Measurements from ENCODE around the gene COX17. TPM values are rescaled to one million over a fixed set of nuclear protein-coding genes. Genes with fewer than 3 reads are reported as not detected.

COX17 gene
- polyA plus RNA-seq, 1 donor (not counting 4 experiments of a cell fraction or from before 2014, with no cell fraction given): 40.6 TPM

DNA sequence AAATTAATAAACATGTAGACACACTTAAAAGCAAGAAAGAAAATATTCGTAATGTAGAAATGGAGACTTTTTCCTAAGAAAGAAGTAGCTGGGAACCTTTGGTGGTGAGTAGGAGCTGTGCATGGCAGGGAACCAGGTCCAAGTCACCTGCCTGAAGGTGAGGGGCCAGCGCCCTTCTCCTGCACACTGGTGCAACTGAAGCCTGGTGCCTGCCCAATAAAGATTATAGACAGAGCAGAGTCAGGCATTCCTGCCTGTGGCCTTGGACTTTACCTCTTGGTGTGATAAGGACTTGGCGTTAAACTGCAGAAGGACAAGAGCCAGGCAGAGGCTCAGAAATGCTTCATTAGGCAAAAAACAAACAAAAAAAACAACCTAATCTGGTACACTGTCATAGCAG lies 39.8 kb upstream of the COX17 start:
- no peaks in the 10 kb centered on the region for H3K27me3 ChIP-seq (ENCODE audit: control insufficient read depth, extremely low read depth, insufficient read depth, low read length)
- H3K36me3 ChIP-seq (ENCODE audit: control insufficient read depth in 2 of 2, extremely low read depth in 1 of 2, insufficient read depth in 2 of 2, low read length in 2 of 2): no peaks in the 10 kb centered on the region
- H3K9me1 ChIP-seq (ENCODE audit: control insufficient read depth, extremely low read depth, insufficient read depth, low read length): no peaks in the 10 kb centered on the region
- DNase-seq (ENCODE audit: low read depth, low spot score) (no peak), FAIRE-seq (no peak)
- no peak overlapping the region for H2AFZ ChIP-seq (ENCODE audit: control insufficient read depth, low read length)
- H3K9ac ChIP-seq (ENCODE audit: control insufficient read depth, extremely low read depth, insufficient read depth, low read length): no peak overlapping the region
- dilution Hi-C loops (cut with MboI; ENCODE audit: extremely low pct_ligation_motif_present, low sequenced_read_pairs): no loop called here
- no peak overlapping the region for H3K4me3 ChIP-seq (ENCODE audit: control insufficient read depth in 2 of 3, extremely low read depth in 1 of 3, insufficient read depth in 2 of 3, low read depth in 1 of 3, low read length in 3 of 3)
- H3K79me2 ChIP-seq (ENCODE audit: control insufficient read depth, insufficient read depth, low read length): no peaks in the 10 kb centered on the region
- H3K9me3 ChIP-seq (ENCODE audit: control insufficient read depth, low read depth, low read length): no peaks in the 10 kb centered on the region
- H3K27ac ChIP-seq (ENCODE audit: control insufficient read depth, insufficient read depth, low read length): no peak overlapping the region
- no peak overlapping the region for H3K4me2 ChIP-seq (ENCODE audit: control insufficient read depth, extremely low read depth, insufficient read depth, low read depth, low read length)
- H3K4me1 ChIP-seq (ENCODE audit: control insufficient read depth, extremely low read depth, insufficient read depth, low read length): no peaks in the 10 kb centered on the region
- no peaks in the 10 kb centered on the region for H4K20me1 ChIP-seq (ENCODE audit: control insufficient read depth, extremely low read depth, insufficient read depth, low read length)
- TF ChIP-seq EZH2 (IDR thresholded peaks at IDR 0.05; ENCODE audit: low read length): no peak
- TF ChIP-seq CTCF (optimal IDR thresholded peaks at IDR 0.05 in 1 of 3, IDR thresholded peaks at IDR 0.05 in 1 of 3, conservative IDR thresholded peaks at IDR 0.05 in 1 of 3; ENCODE audit: extremely low read depth in 1 of 3, insufficient read depth in 2 of 3, low read length in 3 of 3): no peak

GRCh38 chr3:119715105-119715504 lies 37.9 kb upstream of the COX17 start:
- DNase-seq (ENCODE audit: low read depth, low spot score): no peak
- dilution Hi-C loops (cut with MboI; ENCODE audit: extremely low pct_ligation_motif_present, low sequenced_read_pairs): no loop called here
- no peaks in the 10 kb centered on the region for H3K27me3 ChIP-seq (ENCODE audit: control insufficient read depth, extremely low read depth, insufficient read depth, low read length)
- H3K4me3 ChIP-seq (ENCODE audit: control insufficient read depth in 2 of 3, extremely low read depth in 1 of 3, insufficient read depth in 2 of 3, low read depth in 1 of 3, low read length in 3 of 3): no peak overlapping the region
- FAIRE-seq: no peak
- H2AFZ ChIP-seq (ENCODE audit: control insufficient read depth, low read length): no peak overlapping the region
- H3K27ac ChIP-seq (ENCODE audit: control insufficient read depth, insufficient read depth, low read length): no peak overlapping the region
- H3K9me3 ChIP-seq (ENCODE audit: control insufficient read depth, low read depth, low read length): no peaks in the 10 kb centered on the region
- H3K4me1 ChIP-seq (ENCODE audit: control insufficient read depth, extremely low read depth, insufficient read depth, low read length): no peaks in the 10 kb centered on the region
- no peak overlapping the region for H3K4me2 ChIP-seq (ENCODE audit: control insufficient read depth, extremely low read depth, insufficient read depth, low read depth, low read length)
- no peak for TF ChIP-seq CTCF (optimal IDR thresholded peaks at IDR 0.05 in 1 of 3, IDR thresholded peaks at IDR 0.05 in 1 of 3, conservative IDR thresholded peaks at IDR 0.05 in 1 of 3; ENCODE audit: extremely low read depth in 1 of 3, insufficient read depth in 2 of 3, low read length in 3 of 3)
- TF ChIP-seq EZH2 (IDR thresholded peaks at IDR 0.05; ENCODE audit: low read length): no peak
- no peaks in the 10 kb centered on the region for H3K9me1 ChIP-seq (ENCODE audit: control insufficient read depth, extremely low read depth, insufficient read depth, low read length)
- no peaks in the 10 kb centered on the region for H3K79me2 ChIP-seq (ENCODE audit: control insufficient read depth, insufficient read depth, low read length)
- H4K20me1 ChIP-seq (ENCODE audit: control insufficient read depth, extremely low read depth, insufficient read depth, low read length): no peaks in the 10 kb centered on the region
- H3K9ac ChIP-seq (ENCODE audit: control insufficient read depth, extremely low read depth, insufficient read depth, low read length): no peak overlapping the region
- H3K36me3 ChIP-seq (ENCODE audit: control insufficient read depth in 2 of 2, extremely low read depth in 1 of 2, insufficient read depth in 2 of 2, low read length in 2 of 2): no peaks in the 10 kb centered on the region

All from keratinocyte (primary cell).